Measurements from ENCODE around the gene DLK1.

GRCh38 chr14:100787659-100788058, 61.0 kb downstream of the DLK1 start:
- TF ChIP-seq CTCF (conservative IDR thresholded peaks at IDR 0.05 in 1 of 2, IDR thresholded peaks at IDR 0.05 in 1 of 2; ENCODE audit: extremely low read depth in 1 of 2, insufficient read depth in 1 of 2, low read depth in 1 of 2, low read length in 2 of 2) (no peak), EZH2 (IDR thresholded peaks at IDR 0.05; ENCODE audit: borderline replicate concordance, low read length) (no peak)
